Lower leg skin (tissue), 3 donors: ENCODE results near the gene THADA.

Experiments
- POLR2A ChIP-seq, 2 donors: fragments of 450-650 bp; IDR thresholded peaks; one replicate each; pipeline ENCODE4 v1.6.1; 2016 to 2017; ENCODE audit warnings: antibody characterized with exemption in 2 of 2, mild to moderate bottlenecking in 1 of 2, moderate library complexity in 1 of 2
- TF ChIP-seq, protein P1 (sequence below), 3 donors: fragments of 450-650 bp; IDR thresholded peaks; one replicate each; pipeline ENCODE4 v1.5.1; 2016; ENCODE audit warnings: antibody characterized with exemption in 3 of 3, mild to moderate bottlenecking in 3 of 3, moderate library complexity in 2 of 3

DNA sequence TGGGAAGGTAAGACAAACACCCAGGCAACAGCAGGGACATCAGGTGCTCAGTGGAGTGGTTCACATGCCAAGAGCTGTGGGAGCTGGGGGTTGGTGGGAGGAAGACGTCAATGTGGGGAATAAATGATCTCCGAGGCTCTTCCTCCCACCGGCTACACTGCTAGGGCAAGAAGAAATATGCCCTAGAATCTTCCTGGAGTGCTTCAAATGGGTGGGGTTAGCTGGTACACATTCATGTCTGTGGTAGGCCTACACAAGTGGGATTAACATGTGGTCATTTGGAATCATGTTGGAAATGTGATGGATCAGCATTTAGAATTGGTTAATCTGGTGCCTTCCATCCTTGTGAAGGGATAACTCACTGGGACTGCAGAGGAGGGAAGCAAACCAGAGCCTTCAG, 357.0 kb downstream of the THADA start:
- TF ChIP-seq, protein P1, sequence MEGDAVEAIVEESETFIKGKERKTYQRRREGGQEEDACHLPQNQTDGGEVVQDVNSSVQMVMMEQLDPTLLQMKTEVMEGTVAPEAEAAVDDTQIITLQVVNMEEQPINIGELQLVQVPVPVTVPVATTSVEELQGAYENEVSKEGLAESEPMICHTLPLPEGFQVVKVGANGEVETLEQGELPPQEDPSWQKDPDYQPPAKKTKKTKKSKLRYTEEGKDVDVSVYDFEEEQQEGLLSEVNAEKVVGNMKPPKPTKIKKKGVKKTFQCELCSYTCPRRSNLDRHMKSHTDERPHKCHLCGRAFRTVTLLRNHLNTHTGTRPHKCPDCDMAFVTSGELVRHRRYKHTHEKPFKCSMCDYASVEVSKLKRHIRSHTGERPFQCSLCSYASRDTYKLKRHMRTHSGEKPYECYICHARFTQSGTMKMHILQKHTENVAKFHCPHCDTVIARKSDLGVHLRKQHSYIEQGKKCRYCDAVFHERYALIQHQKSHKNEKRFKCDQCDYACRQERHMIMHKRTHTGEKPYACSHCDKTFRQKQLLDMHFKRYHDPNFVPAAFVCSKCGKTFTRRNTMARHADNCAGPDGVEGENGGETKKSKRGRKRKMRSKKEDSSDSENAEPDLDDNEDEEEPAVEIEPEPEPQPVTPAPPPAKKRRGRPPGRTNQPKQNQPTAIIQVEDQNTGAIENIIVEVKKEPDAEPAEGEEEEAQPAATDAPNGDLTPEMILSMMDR (IDR thresholded peaks at IDR 0.05): no peak
- TF ChIP-seq POLR2A (IDR thresholded peaks at IDR 0.05): no peak
